HepG2 (cell line): Measurements from ENCODE around the gene BMX. TPM values are rescaled to one million over a fixed set of nuclear protein-coding genes. Genes with fewer than 3 reads are reported as not detected.

Experiments
- ATAC-seq: fragments of 200-7000 bp; cut with Tn5 transposase; 3 replicates; pipeline ENCODE4 v1.9.1; 2020; ENCODE audit warnings: mild to moderate bottlenecking, moderate library complexity
- BruUV-seq: library from RNA; stranded (reverse); fragments of 400-500 nt; replicated peaks from 2 replicates; lab custom pipeline; 2021; lab: Mats Ljungman, UMichigan
- CTCF ChIA-PET: fragments of 300-600 bp; formaldehyde crosslinking; extraction: SDS; loops from one replicate; lab custom pipeline; 2021; ENCODE audit warnings: low total read pairs, inconsistent platforms, low intra/inter-chr PET ratio; lab: Yijun Ruan, JAX
- POLR2A ChIA-PET: fragments of 350-600 bp; sonication (Branson Sonifier 250); formaldehyde crosslinking; loops from one replicate; lab custom pipeline; 2020; ENCODE audit warnings: antibody characterized with exemption, inconsistent platforms; lab: Yijun Ruan, JAX
- DNase-seq: peaks from one replicate; pipeline ENCODE4 v3.0.0-alpha.2; 2015; ENCODE audit warnings: low spot score
- FAIRE-seq: peaks from 3 replicates; lab custom pipeline; 2011; peaks lifted over from hg19 to GRCh38; lab: Jason Lieb, UNC
- H2AFZ ChIP-seq: one replicate; pipeline ENCODE4 v1.6.1; 2011; ENCODE audit warnings: low read length, inconsistent platforms
- H3K27ac ChIP-seq: fragments of 300-600 bp; 3 replicates; pipeline ENCODE4 v1.8.0; 2011; ENCODE audit warnings: mixed run types, mild to moderate bottlenecking, mixed read lengths, low read length, inconsistent platforms; ENCODE audit not compliant: insufficient read depth; ENCODE audit errors: extremely low read length
- H3K27me3 ChIP-seq, 2 experiments: fragments of 200-600 bp in 1 of 2; 2 replicates in 1 of 2; 3 replicates in 1 of 2; pipeline versions ENCODE4 v1.6.0 to v1.8.0; 2011; ENCODE audit warnings: low read length in 2 of 2, mild to moderate bottlenecking in 2 of 2, moderate library complexity in 2 of 2, inconsistent platforms in 1 of 2; ENCODE audit not compliant: insufficient read depth in 2 of 2, control insufficient read depth in 1 of 2
- H3K36me3 ChIP-seq, 2 experiments: fragments of 200-600 bp in 1 of 2; replicated peaks in 1 of 2; 2 replicates in 1 of 2; 3 replicates in 1 of 2; pipeline versions ENCODE4 v1.5.1 to v1.8.0; 2011; ENCODE audit warnings: low read length in 2 of 2, inconsistent platforms in 1 of 2; ENCODE audit not compliant: insufficient read depth in 2 of 2, control insufficient read depth in 1 of 2
- H3K4me1 ChIP-seq: 2 replicates; pipeline ENCODE4 v1.5.1; 2012; ENCODE audit warnings: low read length, inconsistent platforms; ENCODE audit not compliant: insufficient read depth
- H3K4me2 ChIP-seq: 2 replicates; pipeline ENCODE4 v1.6.0; 2011; ENCODE audit warnings: low read depth, low read length, inconsistent platforms
- H3K4me3 ChIP-seq, 3 experiments: fragments of 200-600 bp in 1 of 3; sonication (generic), shearing (Covaris generic) in 1 of 3; replicated peaks in 1 of 3; 2 replicates each; pipeline ENCODE4 v1.5.1; 2011 to 2016; ENCODE audit warnings: low read length in 3 of 3, inconsistent platforms in 2 of 3, low read depth in 2 of 3, mild to moderate bottlenecking in 2 of 3, control low read depth in 1 of 3, mixed read lengths in 1 of 3; ENCODE audit not compliant: insufficient read depth in 1 of 3
- H3K79me2 ChIP-seq: one replicate; pipeline ENCODE4 v1.6.1; 2011; ENCODE audit warnings: low read length, inconsistent platforms; ENCODE audit not compliant: insufficient read depth
- H3K9ac ChIP-seq: 2 replicates; pipeline ENCODE4 v1.6.0; 2011; ENCODE audit warnings: mild to moderate bottlenecking, low read depth, low read length, inconsistent platforms; ENCODE audit not compliant: insufficient read depth
- H3K9me3 ChIP-seq: 2 replicates; pipeline ENCODE4 v1.5.1; 2012; ENCODE audit warnings: mild to moderate bottlenecking, low read length
- H4K20me1 ChIP-seq: 2 replicates; pipeline ENCODE4 v1.6.0; 2011; ENCODE audit warnings: inconsistent platforms, mild to moderate bottlenecking, low read length, moderate library complexity; ENCODE audit not compliant: insufficient read depth
- AGO1 ChIP-seq: fragments of 200-400 bp; formaldehyde crosslinking; IDR thresholded peaks from 2 replicates; pipeline ENCODE4 v1.6.1; 2017; ENCODE audit warnings: mild to moderate bottlenecking, low read depth, low read length, moderate library complexity; ENCODE audit not compliant: poor library complexity, severe bottlenecking
- FOXK1 ChIP-seq: sonication (generic); formaldehyde crosslinking; IDR thresholded peaks from 2 replicates; pipeline ENCODE4 v1.4.0; 2020; ENCODE audit warnings: low read depth, missing genetic modification reagents, borderline replicate concordance
- HNRNPH1 ChIP-seq: fragments of 200-400 bp; formaldehyde crosslinking; optimal IDR thresholded peaks from 2 replicates; pipeline ENCODE3; 2017; ENCODE audit warnings: mild to moderate bottlenecking, low read depth, low read length
- JUND ChIP-seq: sonication (generic); formaldehyde crosslinking; IDR thresholded peaks from 2 replicates; pipeline ENCODE4 v1.8.0; 2022; ENCODE audit warnings: mild to moderate bottlenecking, missing genetic modification reagents
- PHF8 ChIP-seq: sonication (generic); formaldehyde crosslinking; IDR thresholded peaks from 2 replicates; pipeline ENCODE4 v1.5.0; 2020; ENCODE audit warnings: missing genetic modification reagents
- RBFOX2 ChIP-seq: fragments of 200-400 bp; formaldehyde crosslinking; IDR thresholded peaks from 2 replicates; pipeline ENCODE4 v1.6.1; 2017; ENCODE audit warnings: low read depth, mild to moderate bottlenecking, low read length
- SAFB2 ChIP-seq: sonication (generic); formaldehyde crosslinking; IDR thresholded peaks from 2 replicates; pipeline ENCODE4 v1.5.1; 2020; ENCODE audit warnings: missing genetic modification reagents, low read depth, mild to moderate bottlenecking, borderline replicate concordance
- SAP130 ChIP-seq: IDR thresholded peaks from 2 replicates; pipeline ENCODE4 v1.6.1; 2016; ENCODE audit warnings: low read depth
- STAG1 ChIP-seq: sonication (generic); formaldehyde crosslinking; IDR thresholded peaks from 2 replicates; pipeline ENCODE4 v1.4.0; 2020; ENCODE audit warnings: missing genetic modification reagents
- SUZ12 ChIP-seq: fragments of 150-350 bp; IDR thresholded peaks from 2 replicates; pipeline ENCODE4 v1.6.1; 2014; ENCODE audit warnings: low read depth, low read length
- TAF1 ChIP-seq: sonication (generic); formaldehyde crosslinking; IDR thresholded peaks from 2 replicates; pipeline ENCODE4 v1.4.0; 2020; ENCODE audit warnings: missing genetic modification reagents
- ZNF232 ChIP-seq: sonication (generic); formaldehyde crosslinking; IDR thresholded peaks from 2 replicates; pipeline ENCODE4 v1.4.0; 2020; ENCODE audit warnings: missing genetic modification reagents, borderline replicate concordance
- ZNF260 ChIP-seq: sonication (generic); formaldehyde crosslinking; IDR thresholded peaks from 2 replicates; pipeline ENCODE4 v1.4.0; 2020; ENCODE audit warnings: missing genetic modification reagents, low read depth, mild to moderate bottlenecking, borderline replicate concordance
- ZNF292 ChIP-seq: sonication (generic); formaldehyde crosslinking; IDR thresholded peaks from 2 replicates; pipeline ENCODE4 v1.8.1; 2022; ENCODE audit warnings: mild to moderate bottlenecking, low read depth, missing genetic modification reagents, borderline replicate concordance
- ZNF343 ChIP-seq: sonication (generic); formaldehyde crosslinking; IDR thresholded peaks from 2 replicates; pipeline ENCODE4 v1.4.0; 2020; ENCODE audit warnings: mild to moderate bottlenecking, missing genetic modification reagents
- ZNF350 ChIP-seq: sonication (generic); formaldehyde crosslinking; IDR thresholded peaks from 2 replicates; pipeline ENCODE4 v1.4.0; 2020; ENCODE audit warnings: mild to moderate bottlenecking, low read depth, missing genetic modification reagents, borderline replicate concordance
- ZNF501 ChIP-seq: sonication (generic); formaldehyde crosslinking; IDR thresholded peaks from 2 replicates; pipeline ENCODE4 v1.5.1; 2020; ENCODE audit warnings: mild to moderate bottlenecking, moderate library complexity, missing genetic modification reagents
- ZNF766 ChIP-seq: sonication (generic); formaldehyde crosslinking; IDR thresholded peaks from 2 replicates; pipeline ENCODE4 v1.5.0; 2020; ENCODE audit warnings: missing genetic modification reagents, borderline replicate concordance
- whole genome bisulfite sequencing: methylation state at CpG from one replicate; pipeline ENCODE4 v1.1.6; 2017; ENCODE audit warnings: low lambda C conversion rate; 5-methylcytosine and 5-hydroxymethylcytosine counted together
- in situ Hi-C: cut with HindIII; loops from 2 replicates; pipeline ENCODE4 v1.10.0; 2017; ENCODE audit warnings: low pct_unique_long_range_greater_than_20kb; ENCODE audit not compliant: extremely low pct_ligation_motif_present
- intact Hi-C: fragments of 100-400 bp; cut with micrococcal nuclease; formaldehyde crosslinking; loops from one replicate; pipeline ENCODE4 v1.10.0; 2022; ENCODE audit not compliant: unreplicated experiment
- polyA plus RNA-seq, 8 experiments: library from polyadenylated mRNA; depleted of rRNA in 3 of 8; stranded (reverse) in 7 of 8; unstranded in 1 of 8; fragments of >200 nt; fragmentation: Illumina TruSeq in 4 of 8; extraction: Trizol in 4 of 8; gene quantifications; 2 replicates each; pipeline versions ENCODE4 v1.2.1 to v1.2.3, GENCODE V29; 2011 to 2016; ENCODE audit warnings: low read depth in 4 of 8, missing spikeins in 1 of 8, mixed read lengths in 1 of 8; ENCODE audit not compliant: insufficient read depth in 1 of 8
- total RNA-seq, 5 experiments: library from RNA; depleted of rRNA; stranded (reverse); fragments of >200 nt; fragmentation: Illumina TruSeq; extraction: Trizol; gene quantifications; 2 replicates each; pipeline ENCODE4 v1.2.3, GENCODE V29; 2016; ENCODE audit warnings: low read depth in 1 of 5
- TF ChIP-seq, protein P1 (sequence below): sonication (generic); formaldehyde crosslinking; IDR thresholded peaks from 2 replicates; pipeline ENCODE4 v1.5.1; 2020; ENCODE audit warnings: missing genetic modification reagents, mild to moderate bottlenecking, borderline replicate concordance

BMX gene
- total and polyA plus RNA-seq, 2 of the 13 experiments (the other 11 are each of a cell fraction or from before 2014, with no cell fraction given) = not detected

DNA sequence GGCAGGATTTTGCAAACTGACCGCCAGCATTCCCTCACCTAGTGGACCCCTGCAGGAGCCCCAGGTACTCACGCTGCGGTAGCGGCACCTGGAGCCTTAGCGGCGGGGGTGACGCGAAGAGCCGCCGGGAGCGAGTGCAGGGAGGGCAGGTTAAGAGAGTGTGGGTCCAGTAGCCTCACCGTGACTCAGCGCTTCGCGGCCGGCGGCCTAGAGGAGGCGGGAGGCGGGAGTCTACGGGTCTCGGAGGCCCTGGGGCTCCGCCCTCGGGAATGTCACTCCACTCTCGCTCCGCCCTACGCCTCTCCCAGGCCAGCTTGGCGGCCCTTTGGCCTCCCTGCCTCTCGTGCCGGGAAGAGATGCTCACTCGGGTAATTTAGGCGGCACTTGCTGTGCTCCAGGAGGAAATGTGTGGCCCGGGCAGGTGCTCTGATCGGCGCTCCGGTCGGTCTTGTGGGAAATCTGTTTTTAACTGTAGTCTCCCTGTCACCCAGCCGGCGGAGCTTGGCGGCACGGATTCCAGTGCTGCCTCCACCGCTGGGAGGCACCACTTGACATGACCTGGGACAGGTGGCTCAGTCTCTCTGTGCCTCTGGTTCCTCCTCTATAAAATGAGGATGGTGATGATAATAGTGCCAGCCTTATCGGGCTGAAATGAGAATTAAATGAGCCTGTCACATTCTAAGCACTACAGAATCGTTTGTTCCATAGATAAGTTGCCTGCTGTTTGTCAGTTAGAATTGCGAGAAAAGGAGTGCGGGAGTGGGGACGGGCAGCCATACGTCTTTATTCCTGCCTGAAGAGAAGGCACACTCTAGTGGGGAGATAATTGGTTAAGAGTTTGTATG is 7.3 kb upstream of the BMX start, which contains the start of gene PIR (continued):
- TF ChIP-seq, protein P1, sequence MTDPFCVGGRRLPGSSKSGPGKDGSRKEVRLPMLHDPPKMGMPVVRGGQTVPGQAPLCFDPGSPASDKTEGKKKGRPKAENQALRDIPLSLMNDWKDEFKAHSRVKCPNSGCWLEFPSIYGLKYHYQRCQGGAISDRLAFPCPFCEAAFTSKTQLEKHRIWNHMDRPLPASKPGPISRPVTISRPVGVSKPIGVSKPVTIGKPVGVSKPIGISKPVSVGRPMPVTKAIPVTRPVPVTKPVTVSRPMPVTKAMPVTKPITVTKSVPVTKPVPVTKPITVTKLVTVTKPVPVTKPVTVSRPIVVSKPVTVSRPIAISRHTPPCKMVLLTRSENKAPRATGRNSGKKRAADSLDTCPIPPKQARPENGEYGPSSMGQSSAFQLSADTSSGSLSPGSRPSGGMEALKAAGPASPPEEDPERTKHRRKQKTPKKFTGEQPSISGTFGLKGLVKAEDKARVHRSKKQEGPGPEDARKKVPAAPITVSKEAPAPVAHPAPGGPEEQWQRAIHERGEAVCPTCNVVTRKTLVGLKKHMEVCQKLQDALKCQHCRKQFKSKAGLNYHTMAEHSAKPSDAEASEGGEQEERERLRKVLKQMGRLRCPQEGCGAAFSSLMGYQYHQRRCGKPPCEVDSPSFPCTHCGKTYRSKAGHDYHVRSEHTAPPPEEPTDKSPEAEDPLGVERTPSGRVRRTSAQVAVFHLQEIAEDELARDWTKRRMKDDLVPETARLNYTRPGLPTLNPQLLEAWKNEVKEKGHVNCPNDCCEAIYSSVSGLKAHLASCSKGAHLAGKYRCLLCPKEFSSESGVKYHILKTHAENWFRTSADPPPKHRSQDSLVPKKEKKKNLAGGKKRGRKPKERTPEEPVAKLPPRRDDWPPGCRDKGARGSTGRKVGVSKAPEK (CRISPR knock-in tag) = no peak
- TF ChIP-seq TAF1 (CRISPR knock-in tag) (peak; percentile 55; the same call in 1 of the 2 replicates), ZNF260 (CRISPR knock-in tag) (no peak), AGO1 (peak; percentile 60), PHF8 (peak; percentile 59), STAG1 (peak; percentile 11)

DNA sequence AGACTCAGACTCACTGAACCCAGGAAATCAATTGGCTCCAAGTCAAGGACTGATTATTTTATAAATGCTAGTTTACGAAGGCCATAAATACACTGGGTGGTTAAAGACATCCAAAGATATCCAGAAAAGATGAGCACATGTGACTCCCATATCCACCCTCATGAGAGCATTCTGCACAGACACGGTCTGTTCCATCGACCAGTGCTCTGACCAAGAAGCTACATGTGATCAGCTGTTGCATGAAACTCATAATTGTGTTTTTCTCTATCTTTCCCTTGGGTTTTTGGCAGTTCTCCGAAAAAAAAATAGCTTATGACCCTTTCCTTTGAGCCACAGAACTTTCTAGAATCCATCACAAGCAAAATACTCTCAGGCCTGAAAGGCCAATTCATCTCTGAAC is 4.8 kb upstream of the BMX start:
- no peak overlapping the region for H3K4me3 ChIP-seq
- POLR2A ChIA-PET = no interaction called here
- no TSS peak for BruUV-seq
- TF ChIP-seq SUZ12 = no peak
- TF ChIP-seq ZNF350 = no peak
- no peak for TF ChIP-seq SAP130
- TF ChIP-seq FOXK1 = no peak
- TF ChIP-seq ZNF501 = no peak
- TF ChIP-seq ZNF232 = no peak
- TF ChIP-seq ZNF292 (CRISPR knock-in tag) = no peak
- no peak for TF ChIP-seq JUND
- TF ChIP-seq SAFB2 (CRISPR knock-in tag) = no peak
- no peak for TF ChIP-seq RBFOX2
- TF ChIP-seq ZNF343 = no peak
- no peak for TF ChIP-seq ZNF766
- TF ChIP-seq HNRNPH1 = no peak

More for the DNA sequence above, 4.8 kb upstream of the BMX start:
- in situ Hi-C loops = no loop called here
- no peaks in the 10 kb centered on the region for H3K27me3 ChIP-seq
- no peak overlapping the region for H3K4me2 ChIP-seq
- ATAC-seq (no peak), FAIRE-seq (no peak), DNase-seq (no peak)
- 88% methylated on average over 4 of the region's 4 CpGs for WGBS
- no peaks in the 10 kb centered on the region for H3K36me3 ChIP-seq
- no peaks in the 10 kb centered on the region for H4K20me1 ChIP-seq
- no peak overlapping the region for H2AFZ ChIP-seq
- no peak overlapping the region for H3K27ac ChIP-seq
- CTCF ChIA-PET = no interaction called here
- H3K9me3 ChIP-seq = no peaks in the 10 kb centered on the region
- H3K4me1 ChIP-seq = peaks cover 25% of the 10 kb centered on the region
- intact Hi-C loops = loop anchor here (10.0 kb wide), 1 partner anchor 149 kb away; no protein-coding TSS in a partner anchor
- H3K9ac ChIP-seq = no peak overlapping the region
- H3K79me2 ChIP-seq = no peaks in the 10 kb centered on the region
